GM23338 (cell line): ENCODE results near the gene BICC1. TPM values are rescaled to one million over a fixed set of nuclear protein-coding genes. Genes with fewer than 3 reads are reported as not detected.

Experiments
- ATAC-seq: fragments of 200-7000 bp; cut with Tn5 transposase; 3 replicates; pipeline ENCODE4 v1.9.1; 2020
- DNase-seq: peaks from one replicate; pipeline ENCODE4 v3.0.0-alpha.2; 2015; ENCODE audit warnings: low spot score
- H2AFZ ChIP-seq: fragments of 200-600 bp; sonication (generic); 2 replicates; pipeline ENCODE4 v1.8.0; 2016; ENCODE audit warnings: antibody characterized with exemption, mild to moderate bottlenecking, moderate library complexity
- H3F3A ChIP-seq: fragments of 200-600 bp; sonication (generic); replicated peaks from 2 replicates; pipeline ENCODE4 v1.8.0; 2017; ENCODE audit warnings: antibody characterized with exemption, mixed run types, low read depth
- H3K27ac ChIP-seq: fragments of 200-600 bp; sonication (generic); 2 replicates; pipeline ENCODE4 v1.6.1; 2016; ENCODE audit warnings: low read depth
- H3K27me3 ChIP-seq: fragments of 200-600 bp; sonication (generic); 2 replicates; pipeline ENCODE4 v1.8.0; 2016; ENCODE audit warnings: mild to moderate bottlenecking, mixed run types, moderate library complexity; ENCODE audit not compliant: insufficient read depth
- H3K36me3 ChIP-seq: fragments of 200-600 bp; sonication (generic); 2 replicates; pipeline ENCODE4 v1.8.0; 2016; ENCODE audit warnings: mild to moderate bottlenecking; ENCODE audit not compliant: insufficient read depth
- H3K4me1 ChIP-seq: fragments of 200-600 bp; sonication (generic); 2 replicates; pipeline ENCODE4 v1.8.0; 2016; ENCODE audit warnings: mild to moderate bottlenecking, moderate library complexity; ENCODE audit not compliant: insufficient read depth
- H3K4me2 ChIP-seq: fragments of 200-600 bp; sonication (generic); 2 replicates; pipeline ENCODE4 v1.7.1; 2017; ENCODE audit warnings: mixed run types
- H3K4me3 ChIP-seq: fragments of 200-600 bp; sonication (generic); 2 replicates; pipeline ENCODE4 v1.6.1; 2016; ENCODE audit warnings: mixed run types
- H3K79me2 ChIP-seq: fragments of 200-600 bp; sonication (generic); replicated peaks from 2 replicates; pipeline ENCODE4 v1.8.0; 2017; ENCODE audit warnings: mild to moderate bottlenecking; ENCODE audit not compliant: insufficient read depth
- H3K9me2 ChIP-seq: fragments of 200-600 bp; sonication (generic); 2 replicates; pipeline ENCODE4 v1.8.0; 2017; ENCODE audit not compliant: insufficient read depth
- H4K20me1 ChIP-seq: fragments of 200-600 bp; sonication (generic); replicated peaks from 2 replicates; pipeline ENCODE4 v1.8.0; 2017; ENCODE audit warnings: mild to moderate bottlenecking; ENCODE audit not compliant: insufficient read depth
- H3K27ac Mint-ChIP-seq: 2 replicates; pipeline ENCODE4 v1.8.0; 2020; ENCODE audit warnings: inconsistent platforms, mild to moderate bottlenecking, moderate library complexity, mixed read lengths
- H3K27me3 Mint-ChIP-seq: 3 replicates; pipeline ENCODE4 v1.8.0; 2022; ENCODE audit warnings: low read depth, mild to moderate bottlenecking, moderate library complexity, mixed read lengths, inconsistent platforms; ENCODE audit not compliant: insufficient read depth, poor library complexity
- H3K36me3 Mint-ChIP-seq: 3 replicates; pipeline ENCODE4 v1.8.0; 2021; ENCODE audit warnings: low read depth, mild to moderate bottlenecking, inconsistent platforms, moderate library complexity, mixed read lengths
- H3K4me1 Mint-ChIP-seq: 3 replicates; pipeline ENCODE4 v1.8.0; 2020; ENCODE audit warnings: mild to moderate bottlenecking, inconsistent platforms, mixed read lengths
- H3K4me3 Mint-ChIP-seq: 3 replicates; pipeline ENCODE4 v1.8.0; 2021; ENCODE audit warnings: moderate library complexity, mild to moderate bottlenecking, inconsistent platforms, mixed read lengths
- H3K9me3 Mint-ChIP-seq: 3 replicates; pipeline ENCODE4 v1.8.0; 2020; ENCODE audit warnings: moderate library complexity, mild to moderate bottlenecking, inconsistent platforms, mixed read lengths
- CTCF ChIP-seq, 2 experiments: fragments of 200-600 bp in 1 of 2; sonication (generic) in 1 of 2; conservative IDR thresholded peaks; 2 replicates each; pipeline versions ENCODE4 v1.5.1 to v1.6.1; 2016 to 2017; ENCODE audit warnings: antibody characterized with exemption in 2 of 2, low read depth in 2 of 2, mild to moderate bottlenecking in 2 of 2, moderate library complexity in 1 of 2
- ETS1 ChIP-seq: IDR thresholded peaks from 2 replicates; pipeline ENCODE4 v1.6.1; 2016; ENCODE audit warnings: antibody characterized with exemption
- EZH2 ChIP-seq: fragments of 200-600 bp; sonication (generic); IDR thresholded peaks from one replicate; pipeline ENCODE4 v1.8.0; 2017; ENCODE audit warnings: antibody characterized with exemption, mild to moderate bottlenecking, low read depth; ENCODE audit not compliant: unreplicated experiment
- EZH2phosphoT487 ChIP-seq: fragments of 200-600 bp; sonication (generic); IDR thresholded peaks from one replicate; pipeline ENCODE4 v1.8.1; 2018; ENCODE audit warnings: antibody characterized with exemption; ENCODE audit not compliant: unreplicated experiment
- POLR2AphosphoS5 ChIP-seq: IDR thresholded peaks from 2 replicates; pipeline ENCODE4 v1.6.1; 2016; ENCODE audit warnings: antibody characterized with exemption, low read depth
- REST ChIP-seq: IDR thresholded peaks from one replicate; pipeline ENCODE4 v1.6.1; 2018; ENCODE audit warnings: antibody characterized with exemption; ENCODE audit not compliant: unreplicated experiment
- STAT1 ChIP-seq: IDR thresholded peaks from one replicate; pipeline ENCODE4 v1.6.1; 2016; ENCODE audit warnings: antibody characterized with exemption; ENCODE audit not compliant: unreplicated experiment
- ZNF114 ChIP-seq: fragments of 250-450 bp; sonication (Bioruptor Pico); IDR thresholded peaks from 2 replicates; pipeline ENCODE4 v1.5.0; 2020; ENCODE audit warnings: mild to moderate bottlenecking, moderate library complexity
- polyA plus RNA-seq: library from polyadenylated mRNA; unstranded; fragments of >200 nt; fragmentation: Nextera tagmentation; extraction: Ambion mirVana; gene quantifications from 2 replicates; pipeline ENCODE4 v1.2.1, GENCODE V29; 2016
- total RNA-seq: library from RNA; depleted of rRNA; stranded (reverse); fragments of >200 nt; shearing (Covaris generic); gene quantifications from 2 replicates; pipeline ENCODE4 v1.2.3, GENCODE V29; 2014

The BICC1 gene
- total and polyA plus RNA-seq, 2 experiments from 2014 or later, result 1.3 to 2.2 TPM

GRCh38 chr10:58735087-58735486 is 222.4 kb downstream of the BICC1 start:
- H3K27ac ChIP-seq, result no peak overlapping the region
- no peaks in the 10 kb centered on the region for H3K27me3 ChIP-seq
- H3K4me3 Mint-ChIP-seq, result no peak overlapping the region
- no peak for DNase-seq
- no peak overlapping the region for H2AFZ ChIP-seq
- no peaks in the 10 kb centered on the region for H4K20me1 ChIP-seq
- H3K9me2 ChIP-seq, result no peaks in the 10 kb centered on the region
- H3K27me3 Mint-ChIP-seq, result peaks cover 5% of the 10 kb centered on the region
- H3K4me2 ChIP-seq, result no peak overlapping the region
- no peaks in the 10 kb centered on the region for H3K4me1 ChIP-seq
- peaks cover 11% of the 10 kb centered on the region for H3K36me3 Mint-ChIP-seq
- H3F3A ChIP-seq, result no peaks in the 10 kb centered on the region
- peaks cover 4% of the 10 kb centered on the region; the same call in 1 of the 2 replicates for H3K36me3 ChIP-seq
- no peaks in the 10 kb centered on the region for H3K4me1 Mint-ChIP-seq
- peaks cover 21% of the 10 kb centered on the region for H3K9me3 Mint-ChIP-seq
- no peaks in the 10 kb centered on the region for H3K79me2 ChIP-seq
- TF ChIP-seq ETS1, result no peak
- no peak for ATAC-seq
- H3K4me3 ChIP-seq, result no peak overlapping the region
- H3K27ac Mint-ChIP-seq, result no peak overlapping the region

GRCh38 chr10:58740620-58741369 is 228.1 kb downstream of the BICC1 start:
- no peak overlapping the region for H3K27ac Mint-ChIP-seq
- no peaks in the 10 kb centered on the region for H3K36me3 Mint-ChIP-seq
- H3K27ac ChIP-seq, result no peak overlapping the region
- no peak for DNase-seq
- no peak overlapping the region for H3K4me2 ChIP-seq
- no peaks in the 10 kb centered on the region for H3K27me3 Mint-ChIP-seq
- no peaks in the 10 kb centered on the region for H3K36me3 ChIP-seq
- peaks cover 3% of the 10 kb centered on the region; the same call in 1 of the 2 replicates for H3K9me2 ChIP-seq
- no peaks in the 10 kb centered on the region for H4K20me1 ChIP-seq
- H3K4me3 Mint-ChIP-seq, result no peak overlapping the region
- no peak for ATAC-seq
- no peaks in the 10 kb centered on the region for H3K79me2 ChIP-seq
- TF ChIP-seq ZNF114 (CRISPR knock-in tag) (no peak), ETS1 (no peak), CTCF (conservative IDR thresholded peaks at IDR 0.05; ENCODE audit: low read depth in 2 of 2) (no peak), POLR2AphosphoS5 (no peak), EZH2phosphoT487 (no peak), STAT1 (no peak), REST (no peak), EZH2 (no peak)
- peaks cover 2% of the 10 kb centered on the region; the same call in 1 of the 3 replicates for H3K4me1 Mint-ChIP-seq
- H3F3A ChIP-seq, result no peaks in the 10 kb centered on the region
- H3K4me1 ChIP-seq, result no peaks in the 10 kb centered on the region
- H2AFZ ChIP-seq, result no peak overlapping the region
- H3K4me3 ChIP-seq, result no peak overlapping the region
- no peaks in the 10 kb centered on the region for H3K27me3 ChIP-seq
- peaks cover 3% of the 10 kb centered on the region; the same call in 1 of the 3 replicates for H3K9me3 Mint-ChIP-seq
